ENCODE results near the gene ABR.
"Not testable (repeated sequence)": the region's sequence is repeated elsewhere in the genome, so short reads cannot be mapped to it uniquely, and the experiment has no call there.

ABR gene

DNA sequence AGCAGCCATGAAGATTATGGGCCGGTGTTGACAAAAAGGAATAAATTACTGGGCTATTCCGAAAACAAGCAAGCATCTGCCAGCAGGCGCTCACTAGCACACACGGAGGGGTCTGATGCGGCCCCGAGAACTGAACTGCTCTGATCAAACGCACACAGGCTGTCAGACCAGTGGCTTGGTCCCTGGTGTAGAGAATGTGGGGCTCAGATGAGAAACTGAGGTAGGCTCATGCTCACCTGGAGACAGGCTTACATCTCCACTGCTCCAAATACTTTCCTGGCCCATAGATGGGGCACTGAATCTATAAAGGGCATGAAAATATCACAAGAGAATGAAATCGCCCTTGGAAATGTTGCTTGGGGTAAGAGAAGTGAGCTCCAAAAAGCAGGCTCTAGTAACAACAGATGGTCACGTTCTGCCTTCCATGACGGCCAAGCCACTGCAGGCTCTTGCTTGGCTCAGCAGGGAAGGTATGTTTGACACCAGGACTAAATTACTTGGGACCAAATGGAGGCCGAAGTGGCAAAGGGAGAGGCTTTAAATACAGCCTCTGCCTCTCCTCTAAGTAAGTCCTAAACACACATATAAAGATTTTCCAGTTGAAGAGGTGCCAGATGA, 5.4 kb downstream of the ABR start:
- in situ Hi-C loops (cut with HindIII; ENCODE audit: low sequenced_read_pairs): no loop called here

DNA sequence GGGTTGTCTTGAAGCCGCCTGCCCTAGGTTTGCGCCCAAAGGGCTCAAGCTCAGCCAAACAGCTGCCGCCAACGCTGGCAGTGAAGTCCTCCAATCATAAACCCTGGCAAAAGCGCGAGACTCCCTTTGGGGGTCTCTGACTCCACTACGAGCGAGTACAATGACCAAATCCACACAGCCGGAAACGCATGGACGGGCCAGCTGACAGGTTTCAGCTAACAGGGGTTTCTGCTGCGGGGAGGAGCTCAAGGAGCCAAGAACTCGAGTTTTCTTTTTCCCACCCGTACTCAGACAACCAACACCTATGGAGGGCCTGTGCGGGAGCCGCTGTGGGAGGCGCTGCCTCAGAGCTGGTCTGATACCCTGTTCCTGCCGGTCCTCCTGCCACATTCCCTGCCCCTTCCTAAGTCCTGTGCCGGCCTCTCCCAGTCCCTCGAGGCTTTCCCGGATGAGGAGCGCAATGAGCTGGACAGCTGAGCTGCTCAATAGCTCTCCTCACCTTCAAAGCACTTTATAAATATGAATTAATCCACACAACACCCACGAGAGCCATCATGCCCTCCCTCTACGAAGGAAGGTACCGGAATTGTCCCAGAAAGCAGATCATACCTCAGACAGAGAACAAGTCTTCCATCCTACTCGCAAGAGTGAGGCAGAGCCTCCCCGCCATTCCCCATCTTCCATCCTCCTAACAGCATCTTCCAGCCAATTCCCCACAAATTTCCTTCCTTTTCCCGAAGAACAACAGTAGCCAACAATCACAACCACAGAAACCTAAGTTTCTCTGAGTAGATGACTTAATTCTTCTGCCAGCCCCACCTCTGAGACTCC, 6.1 kb downstream of the ABR start:
- in situ Hi-C loops (cut with HindIII; ENCODE audit: low sequenced_read_pairs): no loop called here

DNA sequence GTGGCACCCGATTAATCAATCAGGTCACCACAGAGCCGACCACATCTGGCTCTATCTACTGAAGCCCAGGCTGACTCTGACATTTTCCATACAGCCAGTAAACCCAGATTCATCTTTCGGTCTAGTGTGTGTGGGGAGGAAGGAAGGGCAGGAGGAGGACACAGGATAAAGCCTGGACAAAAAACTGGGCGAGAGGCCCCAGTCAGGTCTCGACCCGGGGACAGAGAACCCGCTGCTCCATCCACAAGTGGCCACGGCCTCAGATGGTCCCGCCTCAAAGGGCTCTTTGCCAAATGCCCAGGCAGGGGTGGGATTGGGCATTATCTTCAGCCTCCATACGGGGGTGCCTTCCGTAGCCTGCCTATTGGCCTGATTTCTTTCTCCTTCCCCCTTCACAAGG, 7.8 kb downstream of the ABR start:
- in situ Hi-C loops (cut with HindIII; ENCODE audit: low sequenced_read_pairs): no loop called here

DNA sequence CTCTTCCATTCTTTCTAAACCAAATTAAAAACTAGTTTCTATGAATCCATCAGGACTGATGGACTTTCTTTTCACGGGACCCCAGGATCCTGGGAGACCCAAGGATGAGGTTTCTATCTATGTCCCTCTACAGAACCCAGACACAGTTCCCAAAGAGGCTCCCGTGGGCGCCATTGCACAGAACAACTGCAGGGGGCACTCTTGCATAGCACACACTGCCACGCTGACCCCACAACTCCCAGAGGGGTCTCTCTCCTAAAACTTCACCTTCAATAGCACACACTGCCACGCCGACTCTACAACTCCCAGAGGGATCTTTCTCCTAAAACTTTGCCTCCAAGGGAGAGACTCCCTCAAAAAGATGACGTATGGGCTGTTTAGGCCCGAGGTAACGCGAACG, 9.0 kb downstream of the ABR start:
- in situ Hi-C loops (cut with HindIII; ENCODE audit: low sequenced_read_pairs): no loop called here

DNA sequence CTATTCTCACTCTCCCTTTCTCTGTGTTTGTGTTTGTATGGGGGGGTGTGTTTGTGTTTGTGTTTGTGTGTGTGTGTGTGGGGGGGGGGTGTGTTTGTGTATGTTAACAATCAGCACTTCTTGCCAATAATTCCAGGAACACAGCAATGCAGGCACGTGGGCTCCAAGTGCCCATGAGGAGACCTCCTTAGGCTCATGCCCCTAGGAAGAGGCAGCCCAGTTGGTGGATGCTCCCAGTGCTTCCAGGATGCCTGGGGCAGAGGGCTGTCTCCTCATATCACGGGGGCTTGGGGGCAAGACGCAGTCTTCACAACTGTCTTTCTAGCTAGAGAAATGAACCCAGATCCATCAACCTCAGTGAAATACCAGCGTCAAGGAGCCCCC, 9.9 kb downstream of the ABR start:
- in situ Hi-C loops (cut with HindIII; ENCODE audit: low sequenced_read_pairs): no loop called here

DNA sequence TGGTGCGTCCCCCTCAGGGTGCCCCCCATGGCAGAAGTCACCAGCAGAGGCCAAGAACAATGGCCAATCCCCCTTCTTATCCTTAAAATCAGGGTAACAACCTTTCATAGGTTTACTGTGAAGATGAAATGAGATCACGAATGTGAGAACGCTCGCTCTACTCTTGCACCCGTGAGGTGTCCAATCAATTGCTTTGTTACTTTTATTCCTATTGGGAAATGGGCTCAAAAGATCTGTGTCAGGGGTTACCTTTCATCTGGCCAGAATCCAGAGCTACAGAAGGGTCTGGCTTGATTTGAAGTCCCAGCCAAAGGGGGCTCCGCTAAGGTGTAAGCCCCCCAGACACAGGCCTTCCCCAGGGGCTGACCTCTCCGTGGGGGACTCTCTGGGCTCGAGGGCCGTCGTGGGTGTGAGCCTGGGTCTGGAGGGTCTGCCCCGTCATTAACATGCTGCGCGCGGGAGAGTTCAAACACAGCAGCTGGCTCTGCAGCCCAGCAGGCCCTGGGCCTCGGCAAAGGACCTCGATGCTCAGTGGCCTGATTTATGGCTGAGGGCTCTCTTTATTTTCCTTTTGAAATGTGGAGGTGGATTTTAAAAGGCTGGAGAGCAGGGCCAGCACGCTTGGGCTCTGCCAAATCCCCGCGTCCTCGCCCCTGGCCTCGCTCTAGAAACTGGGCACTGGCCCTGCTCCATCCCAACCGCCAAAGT, 10.4 kb downstream of the ABR start:
- in situ Hi-C loops (cut with HindIII; ENCODE audit: low sequenced_read_pairs): no loop called here

DNA sequence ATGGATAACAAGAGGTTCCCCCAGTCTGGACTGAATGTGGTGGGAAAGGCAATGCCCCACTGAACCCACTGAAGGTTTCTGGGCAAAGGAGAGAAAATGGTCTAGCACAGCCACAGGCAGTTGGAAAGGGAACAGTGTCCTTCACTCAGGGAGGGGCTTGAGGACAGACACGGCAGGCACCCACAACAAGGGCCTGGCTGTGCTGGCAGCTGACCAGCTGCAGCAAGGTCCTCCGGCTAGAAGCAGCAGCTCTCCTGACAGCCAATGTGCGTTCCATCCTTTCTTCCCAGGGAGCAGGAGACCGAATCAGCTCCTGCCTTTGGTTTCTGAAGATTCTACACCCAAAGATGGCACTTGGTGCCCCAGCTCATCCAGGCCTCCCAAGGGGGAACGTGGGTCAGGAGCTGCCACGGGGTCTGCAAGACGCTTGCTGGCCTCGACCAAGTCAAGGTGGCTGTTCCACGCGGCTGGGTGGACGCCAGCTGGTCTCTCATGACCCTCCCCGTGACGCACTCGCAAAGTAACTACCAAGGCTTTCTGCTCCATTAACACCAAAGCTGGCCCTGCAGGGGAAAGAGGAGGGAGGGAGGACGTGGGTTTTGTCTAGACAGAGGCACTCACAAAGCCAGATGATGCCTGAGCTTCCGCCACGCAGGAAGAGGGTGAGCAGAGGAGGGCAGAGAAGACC, 11.1 kb downstream of the ABR start:
- in situ Hi-C loops (cut with HindIII; ENCODE audit: low sequenced_read_pairs): no loop called here

DNA sequence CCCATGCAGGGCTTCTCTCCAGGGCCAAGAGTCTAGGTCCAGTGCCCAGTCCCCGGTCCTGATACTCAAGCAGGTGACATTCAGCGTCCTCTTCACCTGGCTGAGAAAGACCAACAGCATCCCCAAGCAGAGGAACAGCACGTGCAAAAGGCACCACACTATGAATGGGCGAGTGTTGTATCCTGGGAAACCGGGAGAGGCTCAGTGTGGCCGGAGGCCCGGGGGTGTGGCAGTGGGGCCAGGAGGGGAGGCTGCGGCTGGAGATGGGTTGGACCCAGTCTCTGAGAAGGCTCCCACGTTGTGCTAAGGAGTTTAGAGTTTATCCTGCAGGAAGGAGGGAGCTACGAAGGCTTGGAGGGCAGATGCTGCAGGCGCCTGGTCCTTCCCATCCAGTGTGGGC, 13.5 kb downstream of the ABR start:
- in situ Hi-C loops (cut with HindIII; ENCODE audit: low sequenced_read_pairs): no loop called here

DNA sequence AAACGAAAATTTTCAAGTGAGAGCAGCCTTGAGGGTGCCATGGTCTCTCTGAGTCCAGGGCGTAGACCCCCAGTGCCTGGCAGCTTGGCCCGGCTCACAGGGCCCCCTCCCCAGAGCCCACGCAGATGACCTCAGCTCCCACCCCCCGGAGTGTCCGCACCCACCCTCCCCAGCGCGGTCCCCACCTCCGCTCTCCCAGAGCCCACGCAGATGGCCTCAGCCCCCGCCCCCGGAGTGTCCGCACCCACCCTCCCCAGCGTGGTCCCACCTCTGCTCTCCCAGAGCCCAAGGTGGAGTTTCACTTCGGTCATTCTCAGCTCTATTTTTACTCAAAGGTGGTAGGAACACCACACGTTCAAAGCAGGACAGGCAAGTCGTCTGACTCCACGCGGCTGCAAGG, 13.9 kb downstream of the ABR start:
- in situ Hi-C loops (cut with HindIII; ENCODE audit: low sequenced_read_pairs): no loop called here

DNA sequence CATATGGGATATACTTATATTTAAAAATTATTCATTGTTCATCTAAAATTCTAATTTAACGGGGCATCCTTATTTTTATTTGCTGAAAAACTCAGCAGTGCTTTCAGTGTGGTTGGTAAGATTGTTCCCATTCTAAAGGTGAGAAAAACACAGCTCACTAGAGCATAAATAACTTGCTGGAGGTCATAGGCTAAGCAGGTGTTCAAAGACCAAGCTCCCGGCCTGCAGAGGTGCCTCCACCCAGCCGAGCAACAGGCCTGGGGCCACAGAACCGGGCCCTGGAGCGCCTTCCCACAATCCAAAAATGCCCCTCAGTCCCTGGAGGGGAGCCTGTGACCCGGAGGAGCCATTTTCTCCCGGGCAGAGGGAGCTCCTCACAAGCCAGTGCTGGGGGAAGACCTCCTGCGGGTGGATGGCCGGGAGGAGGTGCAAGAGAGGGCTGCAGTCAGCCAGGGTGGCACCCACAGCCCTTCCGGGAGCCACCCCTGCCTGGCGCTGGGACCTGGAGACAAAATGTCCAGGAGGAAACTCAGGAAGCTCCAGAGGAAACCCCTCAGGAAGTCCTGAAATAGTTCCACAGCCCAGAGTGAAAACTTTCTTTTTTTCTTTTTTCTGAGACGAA, 14.7 kb downstream of the ABR start:
- in situ Hi-C loops (cut with HindIII; ENCODE audit: low sequenced_read_pairs): no loop called here

DNA sequence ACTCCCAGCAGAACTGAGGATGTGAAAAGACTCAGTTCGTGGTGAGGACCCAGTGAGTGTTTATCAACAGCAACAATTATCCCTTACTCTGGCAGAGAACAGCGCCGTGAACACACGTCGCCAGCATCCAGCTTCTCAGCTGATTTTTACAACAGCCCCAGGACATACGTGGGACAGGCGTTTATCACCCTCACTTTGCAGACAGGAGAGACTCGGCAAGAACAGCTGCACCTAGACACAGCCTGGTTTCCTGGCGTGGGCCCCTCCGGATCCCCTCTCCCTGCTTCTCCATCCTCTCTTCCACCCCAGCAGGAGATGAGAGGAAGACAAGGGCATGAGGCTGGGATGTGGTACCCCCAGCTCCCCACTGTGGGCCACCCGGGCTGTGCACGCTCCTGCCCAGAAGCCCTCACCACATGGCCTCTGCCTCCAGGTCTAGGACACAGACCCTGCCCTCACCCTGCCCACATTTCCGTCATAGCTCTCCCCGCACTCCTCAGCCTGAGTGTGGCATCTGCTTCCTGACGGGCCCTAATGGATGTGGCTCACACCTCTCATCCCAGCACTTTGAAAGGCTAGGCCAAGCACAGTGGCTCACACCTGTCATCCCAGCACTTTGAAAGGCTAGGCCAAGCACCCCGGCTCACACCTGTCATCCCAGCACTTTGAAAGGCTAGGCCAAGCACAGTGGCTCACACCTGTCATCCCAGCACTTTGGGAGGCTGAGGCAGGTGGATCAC, 17.5 kb downstream of the ABR start:
- in situ Hi-C loops (cut with HindIII; ENCODE audit: low sequenced_read_pairs): no loop called here

DNA sequence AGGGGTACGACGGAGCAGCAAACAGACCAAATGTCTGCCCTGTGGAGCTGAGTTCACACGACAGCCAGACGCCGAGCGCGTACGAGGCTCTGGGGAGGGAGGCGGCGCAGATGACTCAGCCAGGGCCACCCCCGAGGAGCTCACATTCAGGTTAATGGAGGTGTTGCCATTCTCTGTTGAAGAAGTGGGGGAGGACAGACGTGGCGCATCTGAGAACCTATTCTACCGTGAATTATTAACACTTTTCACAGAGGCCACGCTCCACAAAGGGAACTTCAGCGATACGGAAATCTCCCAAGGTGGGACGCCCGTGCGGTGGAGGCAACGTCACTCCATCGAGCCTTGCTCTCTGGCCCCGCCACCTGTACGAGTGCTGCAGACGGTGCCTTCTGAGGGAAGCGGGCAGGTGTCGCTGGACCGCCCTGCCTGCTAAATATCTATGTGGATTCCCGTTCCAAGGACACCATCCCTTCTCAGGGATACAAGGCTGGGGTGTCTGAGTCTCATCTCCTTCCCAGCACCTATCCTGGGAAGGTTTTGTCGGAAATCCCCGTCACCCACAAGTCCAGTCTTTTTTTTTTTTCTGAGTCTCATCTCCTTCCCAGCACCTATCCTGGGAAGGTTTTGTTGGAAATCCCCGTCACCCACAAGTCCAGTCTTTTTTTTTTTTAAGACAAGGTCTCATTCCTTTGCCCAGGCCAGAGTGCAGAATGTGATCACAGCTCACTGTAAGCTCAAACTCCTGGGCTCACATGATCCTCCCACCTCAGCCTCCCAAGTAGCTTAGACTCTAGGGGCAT, 19.0 kb downstream of the ABR start:
- in situ Hi-C loops (cut with HindIII; ENCODE audit: low sequenced_read_pairs): no loop called here

DNA sequence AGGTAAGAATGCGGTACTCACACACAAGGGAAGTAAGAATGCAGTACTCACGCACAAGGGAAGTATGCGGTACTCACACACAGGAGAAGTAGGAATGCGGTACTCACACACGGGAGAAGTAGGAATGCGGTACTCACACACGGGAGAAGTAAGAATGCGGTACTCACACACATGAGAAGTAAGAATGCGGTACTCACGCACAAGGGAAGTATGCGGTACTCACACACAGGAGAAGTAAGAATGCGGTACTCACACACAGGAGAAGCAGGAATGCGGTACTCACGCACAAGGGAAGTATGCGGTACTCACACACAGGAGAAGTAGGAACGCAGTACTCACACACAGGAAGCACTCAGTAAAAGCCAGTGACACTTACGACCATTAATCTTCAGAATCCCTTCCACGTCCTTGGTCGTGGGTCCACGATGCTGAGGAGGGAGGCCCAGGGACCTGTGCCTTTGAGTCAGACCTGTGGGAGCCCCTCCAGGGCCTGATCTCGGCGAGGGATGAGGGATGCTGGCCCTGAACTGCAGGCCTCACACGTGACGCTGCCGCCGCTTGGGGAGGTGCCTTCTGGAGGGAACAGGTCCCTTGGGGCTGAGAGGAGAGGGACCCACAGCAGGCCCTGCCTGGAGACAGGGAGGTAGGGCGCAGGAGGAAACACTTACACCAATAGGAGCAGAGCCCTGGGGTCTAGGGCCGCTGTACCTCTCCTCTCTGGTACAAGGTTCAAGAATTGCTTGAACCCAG, 20.2 kb downstream of the ABR start:
- in situ Hi-C loops (cut with HindIII; ENCODE audit: low sequenced_read_pairs): no loop called here

DNA sequence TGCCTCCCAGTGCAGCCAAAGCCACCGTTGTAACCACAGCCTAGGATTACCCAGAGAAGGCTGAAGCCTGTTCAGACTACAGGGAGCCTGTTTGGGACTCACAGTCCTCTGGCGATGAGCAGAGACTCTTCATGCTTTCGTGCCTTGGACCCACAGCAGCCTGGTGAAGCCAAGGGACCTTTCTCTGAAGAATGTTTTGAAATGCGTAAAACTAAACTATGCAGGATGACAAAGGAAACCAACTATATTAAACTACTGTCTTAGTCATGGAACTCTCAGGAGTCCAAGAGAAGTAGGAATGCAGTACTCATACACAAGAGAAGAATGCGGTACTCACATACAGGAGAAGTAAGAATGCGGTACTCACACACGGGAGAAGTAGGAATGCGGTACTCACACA, 20.9 kb downstream of the ABR start:
- in situ Hi-C loops (cut with HindIII; ENCODE audit: low sequenced_read_pairs): no loop called here

DNA sequence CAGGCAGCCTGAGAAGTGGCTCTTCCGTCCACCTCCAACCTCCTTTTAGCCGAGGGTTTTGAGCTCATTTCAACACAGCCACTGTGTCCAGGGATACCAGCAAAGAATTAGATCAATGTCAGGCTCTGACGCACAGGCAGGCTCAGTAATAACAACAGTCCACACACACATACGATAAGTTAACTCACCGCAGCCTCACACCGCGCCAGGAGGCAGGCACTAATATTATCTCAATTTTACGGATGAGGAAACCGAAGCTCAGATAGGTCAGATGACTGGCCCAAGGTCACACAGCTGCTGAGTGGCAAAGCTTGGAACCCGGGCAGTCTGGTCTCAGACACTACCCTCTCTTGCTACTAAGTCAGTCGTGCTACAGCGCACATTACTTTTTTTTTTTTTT, 22.9 kb downstream of the ABR start:
- in situ Hi-C loops (cut with HindIII; ENCODE audit: low sequenced_read_pairs): no loop called here

DNA sequence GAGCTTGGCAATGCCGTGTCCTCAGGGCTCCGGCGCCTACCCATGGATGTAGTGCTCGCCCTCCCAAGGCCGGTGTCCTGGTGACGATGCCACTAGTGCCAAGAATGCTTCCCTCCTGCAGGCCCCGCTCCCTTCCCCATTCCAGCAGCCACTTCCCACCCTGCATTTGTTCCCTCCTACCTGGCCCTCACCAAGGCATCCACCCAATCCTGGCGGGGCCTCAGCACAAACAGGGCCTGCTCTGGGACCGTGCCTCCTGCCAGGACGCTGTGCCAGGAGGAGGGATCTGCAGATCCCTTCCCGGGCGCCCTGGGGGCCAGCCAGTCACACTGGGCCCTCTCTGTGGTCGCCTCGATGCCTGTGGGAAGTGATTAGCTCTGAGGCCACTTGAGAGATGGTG, 25.1 kb downstream of the ABR start:
- in situ Hi-C loops (cut with HindIII; ENCODE audit: low sequenced_read_pairs): no loop called here

DNA sequence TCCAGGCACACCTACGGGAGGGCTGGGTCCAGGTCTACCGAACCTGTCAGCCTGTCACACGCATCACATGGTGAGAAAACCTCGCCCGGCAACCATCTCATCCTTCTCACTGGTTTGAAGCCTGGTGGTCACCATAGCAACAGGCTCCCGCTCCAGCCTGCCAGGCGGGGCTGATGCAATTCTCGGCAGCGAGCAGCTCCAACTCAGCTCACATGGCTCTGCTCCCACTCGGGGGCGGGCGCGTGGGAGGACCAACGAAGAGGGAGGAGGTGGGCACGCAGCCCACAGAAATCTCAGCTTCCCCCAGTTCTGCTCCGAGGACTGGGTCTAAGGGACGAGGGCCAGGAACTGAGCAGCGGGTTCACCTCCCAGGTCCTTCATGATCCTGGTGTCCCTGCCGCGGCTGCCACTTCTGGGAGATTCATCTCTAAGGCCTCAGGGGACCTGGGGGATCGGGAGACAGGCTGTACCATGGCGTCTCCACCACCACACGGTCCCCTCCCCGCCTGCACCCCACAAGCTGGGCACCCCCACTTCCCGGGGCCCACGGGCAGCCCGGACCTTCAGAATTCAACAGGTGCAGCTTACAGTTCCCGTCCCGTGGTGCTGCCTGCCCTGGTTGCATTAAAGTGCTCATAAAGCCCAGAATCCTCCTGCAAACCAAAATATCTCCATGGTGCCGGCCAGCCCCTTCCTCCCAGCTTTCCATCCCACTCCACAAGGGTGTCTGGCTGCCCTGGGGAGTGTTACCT, 25.8 kb downstream of the ABR start:
- in situ Hi-C loops (cut with HindIII; ENCODE audit: low sequenced_read_pairs): no loop called here

DNA sequence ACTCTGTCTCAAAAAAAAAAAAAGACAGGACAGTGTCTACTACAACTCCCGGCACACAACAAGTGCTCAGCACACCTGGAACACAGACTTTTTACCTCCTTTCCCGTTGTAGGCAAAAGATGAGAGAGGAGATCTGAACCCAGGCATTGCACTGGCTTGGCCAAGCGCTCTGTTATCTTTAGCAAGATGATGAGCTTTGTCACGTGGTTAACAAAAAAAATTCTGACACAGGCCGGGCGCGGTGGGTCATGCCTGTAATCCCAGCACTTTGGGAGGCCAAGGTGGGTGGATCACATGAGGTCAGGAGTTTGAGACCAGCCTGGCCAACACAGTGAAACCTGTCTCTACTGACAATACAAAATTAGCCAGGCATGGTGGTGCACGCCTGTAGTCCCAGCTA, 27.2 kb downstream of the ABR start:
- in situ Hi-C loops (cut with HindIII; ENCODE audit: low sequenced_read_pairs): not testable (repeated sequence)
